Small intestine (tissue), 16 donors: ENCODE results near the gene MRTO4. TPM values are rescaled to one million over a fixed set of nuclear protein-coding genes. Genes with fewer than 3 reads are reported as not detected.

Source experiments
- DNase-seq, 2 donors: peaks; one replicate each; pipeline versions ENCODE4 v3.0.0 to v3.0.0-alpha.2; 2013
- FAIRE-seq: peaks from 2 replicates; lab custom pipeline; 2012; peaks lifted over from hg19 to GRCh38; lab: Jason Lieb, UNC
- H3K27ac ChIP-seq, 3 donors: one replicate each; pipeline ENCODE4 v1.5.1; 2013; ENCODE audit warnings: low read length in 2 of 3, mild to moderate bottlenecking in 2 of 3, control low read depth in 1 of 3, inconsistent platforms in 1 of 3, low read depth in 1 of 3, moderate library complexity in 1 of 3
- H3K27me3 ChIP-seq, 3 donors: one replicate each; pipeline ENCODE4 v1.6.1; 2013; ENCODE audit warnings: low read length in 3 of 3, inconsistent platforms in 1 of 3; ENCODE audit not compliant: control insufficient read depth in 3 of 3, insufficient read depth in 3 of 3
- H3K36me3 ChIP-seq, 3 donors: one replicate each; pipeline ENCODE4 v1.6.1; 2013; ENCODE audit warnings: low read length in 3 of 3, inconsistent platforms in 1 of 3, low read depth in 1 of 3, mild to moderate bottlenecking in 1 of 3, moderate library complexity in 1 of 3; ENCODE audit not compliant: control insufficient read depth in 3 of 3, insufficient read depth in 2 of 3
- H3K4me1 ChIP-seq, 3 donors: one replicate each; pipeline ENCODE4 v1.6.1; 2013; ENCODE audit warnings: low read length in 2 of 3, inconsistent platforms in 1 of 3, low read depth in 1 of 3, mild to moderate bottlenecking in 1 of 3, moderate library complexity in 1 of 3; ENCODE audit not compliant: control insufficient read depth in 3 of 3, insufficient read depth in 2 of 3
- H3K4me3 ChIP-seq, 3 donors: one replicate each; pipeline ENCODE4 v1.5.1; 2013; ENCODE audit warnings: low read length in 3 of 3, control low read depth in 1 of 3, inconsistent platforms in 1 of 3, low read depth in 1 of 3, mild to moderate bottlenecking in 1 of 3, moderate library complexity in 1 of 3
- H3K9me3 ChIP-seq, 2 donors: one replicate each; pipeline ENCODE4 v1.6.1; 2013; ENCODE audit warnings: low read depth in 1 of 2, low read length in 1 of 2; ENCODE audit not compliant: control insufficient read depth in 2 of 2, insufficient read depth in 1 of 2
- WGBS, 3 donors: extraction: QIAGEN DNeasy Blood & Tissue Kit; methylation state at CpG; one replicate each; pipeline ENCODE4 v1.1.7; 2013; 5-methylcytosine and 5-hydroxymethylcytosine counted together
- long read RNA-seq, 10 donors: transcript quantifications; one replicate each; lab custom pipeline, GENCODE V29; 2026
- polyA plus RNA-seq, 4 donors: library from polyadenylated mRNA; stranded (reverse) in 3 of 4; unstranded in 1 of 4; fragments of 200-250 nt in 3 of 4; fragments of 120-200 nt in 1 of 4; gene quantifications; one replicate each; pipeline versions ENCODE4 v1.2.1 to v1.2.3, GENCODE V29; 2013
- donor health status: healthy with polysubstance abuse.
- donor health status: control.
- donor health status: control.
- donor health status: Bipolar disorder and iron deficiency.
- donor health status: healthy.

Gene MRTO4
- polyA plus RNA-seq: 10 to 100 TPM in 3 of 4 donors, 1 to 10 TPM in 1; 7.6 to 40.3 (median 17.5) TPM
- long read RNA-seq, donor 1: 0 reads
- long read RNA-seq, donor 2, partial matches to known transcripts: 0 of 2 reads
- long read RNA-seq, donor 2, other reads (novel, unspliced or antisense): 0 of 2 reads
- long read RNA-seq, donor 3, transcript MRTO4-201 (8 exons, 2,315 nt): major isoform, 5 of 7 reads
- long read RNA-seq, donor 3, partial matches to known transcripts: 0 of 7 reads
- long read RNA-seq, donor 3, other reads (novel, unspliced or antisense): 0 of 7 reads
- long read RNA-seq, donor 4, partial matches to known transcripts: 0 of 1 reads
- long read RNA-seq, donor 4, other reads (novel, unspliced or antisense): 0 of 1 reads
- long read RNA-seq, donor 5, partial matches to known transcripts: 0 of 4 reads
- long read RNA-seq, donor 5, other reads (novel, unspliced or antisense): 0 of 4 reads
- long read RNA-seq, donor 6, transcript MRTO4-201 (8 exons, 2,315 nt): major isoform, 7 of 7 reads
- long read RNA-seq, donor 6, partial matches to known transcripts: 0 of 7 reads
- long read RNA-seq, donor 6, other reads (novel, unspliced or antisense): 0 of 7 reads
- long read RNA-seq, donor 7: 0 reads
- long read RNA-seq, donor 8, partial matches to known transcripts: 0 of 4 reads
- long read RNA-seq, donor 8, other reads (novel, unspliced or antisense): 0 of 4 reads
- long read RNA-seq, donor 9, partial matches to known transcripts: 0 of 4 reads
- long read RNA-seq, donor 9, other reads (novel, unspliced or antisense): 0 of 4 reads
- long read RNA-seq, donor 10, transcript MRTO4-201 (8 exons, 2,315 nt): major isoform, 7 of 7 reads
- long read RNA-seq, donor 10, partial matches to known transcripts: 0 of 7 reads
- long read RNA-seq, donor 10, other reads (novel, unspliced or antisense): 0 of 7 reads

- no peak for FAIRE-seq
- WGBS, 3 donors: 0 to 1% (median 0%) methylated on average over 74 to 81 of the region's 81 CpGs
Observed at GRCh38 chr1:19251305-19252196, at the start of gene MRTO4, which contains the start of gene EMC1. Gene MRTO4, plus strand, starts transcription at chr1:19251805. Its CDS starts 31 bp downstream, at chr1:19251836. Gene EMC1, minus strand, starts transcription at chr1:19251524. Its CDS starts 15 bp downstream, at chr1:19251509.

DNA sequence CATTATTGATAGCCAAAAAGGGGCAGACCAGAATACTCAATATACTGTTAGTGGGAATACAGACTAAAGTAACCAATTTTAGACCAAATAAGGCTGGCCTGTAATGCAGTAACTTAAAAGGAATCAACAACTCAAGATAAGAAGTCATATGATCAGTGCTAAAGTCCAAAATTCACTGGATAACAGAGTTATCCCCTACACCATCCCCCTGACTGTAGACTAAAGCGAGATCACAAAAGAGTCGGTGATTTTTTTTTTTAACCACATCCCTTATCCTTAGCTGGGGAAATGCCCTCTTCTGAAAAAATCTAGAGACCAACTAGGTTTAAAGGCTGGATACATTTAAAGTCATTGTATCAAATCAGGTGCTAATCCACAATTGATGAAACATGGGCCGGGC is 49.2 kb upstream of the MRTO4 start:
- Histone ChIP-seq H3K27me3 (no peaks in the 10 kb centered on the region), H3K9me3 (no peaks in the 10 kb centered on the region), H3K4me1 (peaks cover 3 to 14% (median 10%) of the 10 kb centered on the region in 3 donors), H3K27ac (peak overlapping the region in 1 of 3 donors; percentile 21), H3K4me3 (no peak overlapping the region), H3K36me3 (peaks cover 5 to 14% (median 14%) of the 10 kb centered on the region in 3 donors)
- 15 to 50% (median 34%) methylated on average over 3 of the region's 3 CpGs for WGBS, 3 donors
- FAIRE-seq: no peak
- peak; percentile 52 to 76 for DNase-seq

More at GRCh38 chr1:19251305-19252196, at the start of gene MRTO4, which contains the start of gene EMC1:
- Histone ChIP-seq H3K4me3 (peak within 1 kb of the TSS; percentile 68 to 90 (median 70)), H3K27me3 (no peaks in the 10 kb centered on the region), H3K27ac (peak within 1 kb of the TSS; percentile 81 to 97 (median 91)), H3K9me3 (no peaks in the 10 kb centered on the region), H3K36me3 (peaks cover 0 to 36% (median 2%) of the 10 kb centered on the region in 3 donors), H3K4me1 (peaks cover 0 to 12% (median 6%) of the 10 kb centered on the region in 3 donors)
- peak; percentile 81 to 96 for DNase-seq

DNA sequence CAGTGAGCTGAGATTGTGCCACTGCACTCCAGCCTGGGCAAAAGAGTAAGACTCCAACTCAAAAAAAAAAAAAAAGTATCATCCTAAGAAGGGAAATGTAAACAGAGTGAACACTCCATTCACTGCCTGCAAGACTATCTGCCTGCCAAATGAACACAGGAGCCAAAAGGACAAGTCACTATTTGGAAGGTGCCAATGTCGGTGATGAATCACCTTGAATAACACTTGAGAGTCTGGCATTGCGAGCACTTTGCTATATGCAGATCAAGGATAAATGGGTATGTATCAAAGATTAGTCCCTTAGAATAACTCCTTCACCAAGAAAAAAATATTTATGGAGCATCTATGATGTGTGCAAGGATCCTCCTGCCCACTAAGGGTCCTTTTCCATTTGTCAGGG is 48.2 kb upstream of the MRTO4 start:
- peaks cover 6 to 14% (median 10%) of the 10 kb centered on the region in 3 donors for H3K4me1 ChIP-seq
- H3K9me3 ChIP-seq: no peaks in the 10 kb centered on the region
- H3K36me3 ChIP-seq: peaks cover 5 to 12% (median 8%) of the 10 kb centered on the region in 3 donors
- H3K4me3 ChIP-seq: no peak overlapping the region
- no peak overlapping the region for H3K27ac ChIP-seq
- DNase-seq: peak in 1 of 2 donors; percentile 37
- no peak for FAIRE-seq
- 37 to 63% (median 47%) methylated on average over 2 of the region's 2 CpGs for WGBS, 3 donors
- H3K27me3 ChIP-seq: no peaks in the 10 kb centered on the region

- peaks cover 6 to 14% (median 10%) of the 10 kb centered on the region in 3 donors for H3K4me1 ChIP-seq
- FAIRE-seq (no peak), DNase-seq (no peak)
- H3K27me3 ChIP-seq: no peaks in the 10 kb centered on the region
- WGBS, 3 donors: 87 to 92% (median 89%) methylated on average over 6 of the region's 6 CpGs
- no peaks in the 10 kb centered on the region for H3K9me3 ChIP-seq
- H3K4me3 ChIP-seq: no peak overlapping the region
- H3K27ac ChIP-seq: no peak overlapping the region
- H3K36me3 ChIP-seq: peaks cover 0 to 6% (median 1%) of the 10 kb centered on the region in 3 donors
Observed at GRCh38 chr1:19204446-19205266, 46.9 kb upstream of the MRTO4 start.

DNA sequence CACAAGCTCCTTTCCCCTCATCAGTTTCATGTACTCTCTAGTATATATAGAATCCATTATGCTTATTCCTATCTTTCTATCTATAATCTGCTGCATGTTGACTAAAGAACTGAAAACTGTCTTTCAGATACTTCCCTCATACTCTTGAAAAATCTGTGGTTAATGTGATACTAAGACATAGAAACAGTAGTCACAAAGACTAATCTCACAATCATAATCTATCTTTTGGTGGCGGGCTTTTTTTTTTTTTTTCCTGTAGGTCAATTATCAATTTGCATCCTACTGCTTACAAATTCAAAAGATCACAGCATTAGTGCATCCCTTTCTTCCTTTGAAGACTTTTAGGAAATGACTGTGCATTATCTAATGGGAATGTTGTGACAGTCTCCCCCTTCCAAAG is 46.2 kb upstream of the MRTO4 start:
- no peak for DNase-seq
- WGBS, 3 donors: 76 to 84% (median 80%) methylated on average over 1 of the region's 1 CpG
- no peak for FAIRE-seq
- Histone ChIP-seq H3K27ac (no peak overlapping the region), H3K4me3 (no peak overlapping the region), H3K36me3 (peaks cover 0 to 4% (median 0%) of the 10 kb centered on the region in 3 donors), H3K4me1 (peaks cover 6 to 14% (median 10%) of the 10 kb centered on the region in 3 donors), H3K27me3 (no peaks in the 10 kb centered on the region), H3K9me3 (no peaks in the 10 kb centered on the region)

GRCh38 chr1:19205845-19206244 is 45.8 kb upstream of the MRTO4 start:
- Histone ChIP-seq H3K4me1 (peaks cover 6 to 14% (median 10%) of the 10 kb centered on the region in 3 donors), H3K27ac (no peak overlapping the region)

DNA sequence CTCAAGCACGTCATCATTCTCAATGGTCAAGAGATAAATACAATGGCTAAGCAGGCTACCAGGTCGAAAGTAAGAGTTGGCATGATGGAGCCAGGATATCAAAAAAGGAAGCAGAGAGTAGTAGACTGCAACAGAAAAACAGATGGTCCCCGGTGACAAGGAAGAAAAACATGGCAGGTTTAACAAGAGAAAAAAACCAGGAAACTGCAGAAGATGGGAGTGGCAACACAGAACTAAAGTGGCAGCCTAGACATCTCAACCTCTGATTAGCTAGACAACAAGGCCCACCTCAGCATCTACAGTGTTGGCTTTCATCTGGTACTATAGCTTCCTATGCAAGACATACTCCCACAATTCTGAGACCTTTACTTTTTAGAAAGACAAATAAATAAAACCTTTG is 44.7 kb upstream of the MRTO4 start:
- Histone ChIP-seq H3K4me1 (peaks cover 6 to 20% (median 16%) of the 10 kb centered on the region in 3 donors), H3K27ac (no peak overlapping the region)

More at GRCh38 chr1:19205845-19206244, 45.8 kb upstream of the MRTO4 start:
- Histone ChIP-seq H3K9me3 (no peaks in the 10 kb centered on the region), H3K4me3 (no peak overlapping the region), H3K27me3 (no peaks in the 10 kb centered on the region), H3K36me3 (peaks cover 0 to 1% (median 0%) of the 10 kb centered on the region in 3 donors)
- 47 to 63% (median 55%) methylated on average over 5 of the region's 5 CpGs for WGBS, 3 donors
- DNase-seq: no peak
- no peak for FAIRE-seq

More for the DNA sequence above, 44.7 kb upstream of the MRTO4 start:
- DNase-seq: no peak
- 61 to 73% (median 70%) methylated on average over 3 of the region's 3 CpGs for WGBS, 3 donors
- Histone ChIP-seq H3K9me3 (no peaks in the 10 kb centered on the region), H3K4me3 (no peak overlapping the region), H3K27me3 (no peaks in the 10 kb centered on the region), H3K36me3 (no peaks in the 10 kb centered on the region)
- FAIRE-seq: no peak
